ENCODE measurements around the gene CRK.

GRCh38 chr17:1494736-1495253 is 38.8 kb upstream of the CRK start:
- TF ChIP-seq POLR2A (IDR thresholded peaks at IDR 0.05; ENCODE audit: low read depth, low read length) = no peak
- TF ChIP-seq CTCF (conservative IDR thresholded peaks at IDR 0.05; ENCODE audit: low read depth, low read length) = no peak
- TF ChIP-seq NFE2L2 (IDR thresholded peaks at IDR 0.05; ENCODE audit: low read depth, low read length) = no peak
- TF ChIP-seq MXI1 (IDR thresholded peaks at IDR 0.05; ENCODE audit: borderline replicate concordance, low read depth, low read length) = no peak
- no peak for TF ChIP-seq SMC3 (IDR thresholded peaks at IDR 0.05; ENCODE audit: low read depth, low read length)
- no peak for TF ChIP-seq MAFK (IDR thresholded peaks at IDR 0.05; ENCODE audit: low read depth, low read length)
